GM19372 (cell line): ENCODE data around the gene GNG10.

ENCODE experiments used
- ATAC-seq: cut with Tn5 transposase; IDR thresholded peaks from one replicate; pipeline ENCODE4 v1.9.1; 2021; ENCODE audit warnings: mild to moderate bottlenecking, low read depth, moderate library complexity; ENCODE audit not compliant: unreplicated experiment

The GNG10 gene

DNA sequence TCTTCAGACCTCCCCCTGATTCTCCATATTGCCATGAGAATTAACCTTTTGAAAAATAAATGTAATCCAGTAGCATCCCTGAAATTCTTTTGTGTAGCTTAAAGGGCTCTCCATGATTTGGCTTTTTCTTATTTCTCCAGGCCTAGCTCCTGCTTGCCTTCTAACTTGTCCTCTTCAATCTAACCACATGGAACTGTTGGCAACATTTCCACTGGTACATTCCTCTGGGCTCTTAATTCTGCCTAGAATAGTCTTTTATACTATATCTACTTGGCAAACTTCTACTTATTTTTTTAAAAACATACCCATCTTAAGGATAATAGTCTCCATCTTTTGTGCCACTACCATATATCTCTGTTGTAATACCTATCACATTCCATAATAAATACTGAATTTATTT, 54.1 kb downstream of the GNG10 start:
- no peak for ATAC-seq

DNA sequence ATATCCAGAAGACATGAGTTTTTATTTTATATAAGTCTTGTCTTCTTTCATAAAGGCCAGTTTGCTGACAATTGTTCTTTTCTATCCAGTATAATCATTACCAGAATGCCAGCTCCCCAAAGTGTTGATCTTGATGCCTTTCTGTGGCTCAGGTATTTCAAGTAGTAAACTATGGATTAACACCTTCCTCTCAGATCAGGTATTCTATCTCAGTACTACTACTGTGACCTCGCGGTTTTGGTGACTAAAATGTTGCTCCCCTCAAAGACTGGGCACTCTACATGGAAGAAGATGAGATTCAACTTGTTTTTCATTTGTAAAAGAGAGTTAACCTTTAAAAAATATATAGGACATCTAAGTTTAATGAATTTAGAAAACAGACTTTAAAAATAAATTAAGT, 58.1 kb downstream of the GNG10 start:
- ATAC-seq = no peak
